Endothelial cell (in vitro differentiated cells): ENCODE data around the gene ZAR1L. TPM values are rescaled to one million over a fixed set of nuclear protein-coding genes. Genes with fewer than 3 reads are reported as not detected.

Source experiments
- DNase-seq: peaks from one replicate; pipeline ENCODE4 v3.0.0; 2021; ENCODE audit warnings: low spot score
- H3K27ac Mint-ChIP-seq: one replicate; pipeline ENCODE4 v1.8.0; 2021; ENCODE audit warnings: mixed read lengths, inconsistent platforms; ENCODE audit not compliant: unreplicated experiment
- H3K27me3 Mint-ChIP-seq: one replicate; pipeline ENCODE4 v1.8.0; 2021; ENCODE audit warnings: mild to moderate bottlenecking, moderate library complexity, mixed read lengths, inconsistent platforms; ENCODE audit not compliant: unreplicated experiment
- H3K36me3 Mint-ChIP-seq: one replicate; pipeline ENCODE4 v1.8.0; 2021; ENCODE audit warnings: mild to moderate bottlenecking, low read depth, mixed read lengths, inconsistent platforms; ENCODE audit not compliant: unreplicated experiment
- H3K4me1 Mint-ChIP-seq: one replicate; pipeline ENCODE4 v1.8.0; 2021; ENCODE audit warnings: mild to moderate bottlenecking, mixed read lengths, inconsistent platforms; ENCODE audit not compliant: unreplicated experiment
- H3K4me3 Mint-ChIP-seq: one replicate; pipeline ENCODE4 v1.8.0; 2021; ENCODE audit warnings: mild to moderate bottlenecking, mixed read lengths, inconsistent platforms; ENCODE audit not compliant: unreplicated experiment
- H3K9me3 Mint-ChIP-seq: one replicate; pipeline ENCODE4 v1.8.0; 2021; ENCODE audit warnings: mixed read lengths, inconsistent platforms; ENCODE audit not compliant: unreplicated experiment
- CTCF ChIP-seq: fragments of 200-600 bp; sonication (generic); IDR thresholded peaks from one replicate; pipeline ENCODE4 v1.5.0; 2021; ENCODE audit warnings: antibody characterized with exemption; ENCODE audit not compliant: unreplicated experiment
- total RNA-seq: library from RNA; stranded (reverse); fragmentation: NEBNext Ultra II Directional; extraction: Animal tissue kit (Norgen Biotek cat#: 25700); gene quantifications from one replicate; pipeline ENCODE4 v1.2.1, GENCODE V29; 2021; ENCODE audit not compliant: unreplicated experiment

ZAR1L gene
- total RNA-seq, 1 donor from 2014 or later = not detected

DNA sequence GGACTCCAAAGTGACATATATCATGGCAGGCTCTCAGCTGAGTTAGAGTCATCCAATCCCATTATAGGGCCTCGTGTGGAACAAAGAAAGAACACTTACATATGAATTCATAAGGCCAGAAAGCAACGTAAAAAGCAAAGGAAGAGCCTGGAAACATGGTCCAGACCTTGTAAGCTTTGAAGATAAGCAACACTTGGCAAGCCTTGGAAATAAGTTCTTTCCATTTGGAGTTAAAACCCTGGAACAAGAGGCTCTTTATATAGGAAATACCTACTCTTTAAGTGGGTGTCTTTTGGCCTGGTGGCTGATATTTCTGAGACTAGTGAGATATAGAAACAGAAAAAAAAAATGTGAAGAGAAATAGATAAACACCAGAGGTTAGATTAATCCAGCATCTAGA is 49.4 kb downstream of the ZAR1L start:
- no peak for DNase-seq
- Mint-ChIP-seq H3K27me3 (peaks cover 1% of the 10 kb centered on the region), H3K4me1 (peaks cover 26% of the 10 kb centered on the region), H3K36me3 (no peaks in the 10 kb centered on the region), H3K4me3 (no peak overlapping the region), H3K27ac (no peak overlapping the region), H3K9me3 (no peaks in the 10 kb centered on the region)
- TF ChIP-seq CTCF = no peak

- Mint-ChIP-seq H3K4me1 (peaks cover 26% of the 10 kb centered on the region), H3K27me3 (no peaks in the 10 kb centered on the region), H3K36me3 (no peaks in the 10 kb centered on the region), H3K4me3 (no peak overlapping the region), H3K27ac (peak overlapping the region; percentile 28), H3K9me3 (no peaks in the 10 kb centered on the region)
- TF ChIP-seq CTCF = no peak
- DNase-seq = peak; percentile 15
Measured at GRCh38 chr13:32264407-32264806, 50.8 kb downstream of the ZAR1L start.

DNA sequence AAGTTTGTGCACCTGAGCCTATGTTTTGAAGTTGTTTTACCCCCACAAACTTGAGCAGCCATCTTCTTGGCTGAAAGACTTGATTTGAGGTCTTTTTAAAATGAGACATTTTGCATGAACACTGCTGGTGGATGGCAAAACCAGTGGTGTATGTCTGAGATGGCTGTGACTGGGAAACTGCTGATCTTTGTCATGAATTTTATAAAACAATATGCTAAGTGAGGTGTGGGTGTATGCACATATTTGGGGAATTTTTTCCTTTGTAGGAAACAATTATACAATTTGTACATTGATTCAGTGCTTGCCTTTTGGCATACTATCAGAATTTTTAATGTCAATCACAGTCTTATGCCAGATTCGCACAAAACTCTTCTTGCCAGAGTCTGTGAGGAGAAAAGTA is 52.5 kb downstream of the ZAR1L start:
- Mint-ChIP-seq H3K36me3 (no peaks in the 10 kb centered on the region), H3K4me3 (no peak overlapping the region), H3K27me3 (no peaks in the 10 kb centered on the region), H3K9me3 (no peaks in the 10 kb centered on the region), H3K27ac (no peak overlapping the region), H3K4me1 (peaks cover 26% of the 10 kb centered on the region)
- no peak for TF ChIP-seq CTCF
- DNase-seq = no peak

- Mint-ChIP-seq H3K4me3 (no peak overlapping the region), H3K36me3 (no peaks in the 10 kb centered on the region), H3K9me3 (no peaks in the 10 kb centered on the region), H3K27ac (no peak overlapping the region), H3K4me1 (peaks cover 26% of the 10 kb centered on the region), H3K27me3 (no peaks in the 10 kb centered on the region)
- no peak for TF ChIP-seq CTCF
- no peak for DNase-seq
Measured at GRCh38 chr13:32262165-32262564, 53.0 kb downstream of the ZAR1L start.

DNA sequence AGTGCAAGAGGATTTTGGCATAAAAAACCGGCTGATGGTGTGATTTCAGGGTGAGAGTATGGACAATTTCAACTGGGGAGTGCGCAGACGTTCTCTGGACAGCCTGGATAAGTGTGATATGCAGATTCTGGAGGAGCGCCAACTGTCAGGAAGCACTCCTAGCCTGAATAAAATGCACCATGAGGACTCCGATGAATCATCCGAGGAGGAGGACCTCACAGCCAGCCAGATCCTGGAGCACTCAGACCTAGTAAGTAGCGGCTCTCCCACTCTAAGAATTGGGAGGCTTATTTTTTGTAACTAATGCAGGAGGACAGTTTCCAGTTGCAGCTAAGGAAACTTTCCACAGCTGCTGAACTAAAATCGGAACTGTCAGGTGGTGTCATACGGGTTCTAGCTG is 53.6 kb downstream of the ZAR1L start:
- H3K4me3 Mint-ChIP-seq = no peak overlapping the region
- no peaks in the 10 kb centered on the region for H3K36me3 Mint-ChIP-seq
- no peaks in the 10 kb centered on the region for H3K27me3 Mint-ChIP-seq
- TF ChIP-seq CTCF = no peak
- no peak for DNase-seq
- H3K9me3 Mint-ChIP-seq = no peaks in the 10 kb centered on the region
- H3K27ac Mint-ChIP-seq = no peak overlapping the region
- H3K4me1 Mint-ChIP-seq = peaks cover 26% of the 10 kb centered on the region
